Measurements from ENCODE around the gene DDX50.

Gene DDX50

GRCh38 chr10:68988530-68989316 lies 87.6 kb downstream of the DDX50 start, which contains the start of gene KIFBP:
KIFBP (plus strand) TSS chr10:68988803; CDS start chr10:68988833, 30 bp downstream.
- DNase-seq, result peak; percentile 84

GRCh38 chr10:68989317-68989990 lies 88.3 kb downstream of the DDX50 start:
- DNase-seq, result no peak

GRCh38 chr10:68992636-68993440 lies 91.7 kb downstream of the DDX50 start:
- DNase-seq, result no peak
